Urothelium cell line (cell line): ENCODE data around the gene PDSS2.
"Not testable (repeated sequence)": the region's sequence is repeated elsewhere in the genome, so short reads cannot be mapped to it uniquely, and the experiment has no call there.

Experiments used
- DNase-seq: peaks from one replicate; pipeline ENCODE4 v3.0.0; 2011; ENCODE audit warnings: low spot score, mixed read lengths
- FAIRE-seq: peaks from 2 replicates; lab custom pipeline; 2011; peaks lifted over from hg19 to GRCh38; lab: Jason Lieb, UNC

Gene PDSS2

DNA sequence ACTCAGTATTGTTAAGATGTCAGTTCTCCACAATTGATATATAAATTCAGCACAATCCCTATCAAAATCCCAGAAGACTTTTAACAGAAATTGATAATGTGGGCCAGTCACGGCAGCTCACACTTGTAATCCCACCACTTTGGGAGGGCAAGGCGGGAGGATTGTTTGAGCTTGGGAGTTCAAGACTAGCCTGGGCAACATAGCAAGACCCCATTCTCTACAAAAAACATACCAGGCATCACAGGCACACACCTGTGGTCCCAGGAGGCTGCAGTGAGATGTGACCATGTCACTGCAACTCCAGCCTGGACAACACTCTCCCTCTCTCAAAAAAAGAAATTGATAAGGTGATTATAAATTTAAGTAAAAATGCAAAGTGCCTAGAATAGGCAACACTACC is 90.9 kb downstream of the PDSS2 start:
- DNase-seq (no peak), FAIRE-seq (no peak)

DNA sequence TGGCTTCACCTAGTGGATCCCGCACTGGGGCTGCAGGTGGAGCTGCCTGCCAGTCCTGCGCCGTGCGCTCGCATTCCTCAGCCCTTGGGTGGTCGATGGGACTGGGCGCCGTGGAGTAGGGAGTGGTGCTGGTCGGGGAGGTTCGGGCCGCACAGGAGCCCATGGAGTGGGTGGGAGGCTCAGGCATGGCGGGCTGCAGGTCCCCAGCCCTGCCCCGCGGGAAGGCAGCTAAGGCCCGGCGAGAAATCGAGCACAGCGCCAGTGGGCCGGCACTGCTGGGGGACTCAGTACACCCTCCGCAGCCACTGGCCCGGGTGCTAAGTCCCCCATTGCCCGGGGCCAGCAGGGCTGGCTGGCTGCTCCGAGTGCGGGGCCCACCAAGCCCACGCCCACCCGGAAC is 95.2 kb downstream of the PDSS2 start:
- DNase-seq, FAIRE-seq: not testable (repeated sequence)

DNA sequence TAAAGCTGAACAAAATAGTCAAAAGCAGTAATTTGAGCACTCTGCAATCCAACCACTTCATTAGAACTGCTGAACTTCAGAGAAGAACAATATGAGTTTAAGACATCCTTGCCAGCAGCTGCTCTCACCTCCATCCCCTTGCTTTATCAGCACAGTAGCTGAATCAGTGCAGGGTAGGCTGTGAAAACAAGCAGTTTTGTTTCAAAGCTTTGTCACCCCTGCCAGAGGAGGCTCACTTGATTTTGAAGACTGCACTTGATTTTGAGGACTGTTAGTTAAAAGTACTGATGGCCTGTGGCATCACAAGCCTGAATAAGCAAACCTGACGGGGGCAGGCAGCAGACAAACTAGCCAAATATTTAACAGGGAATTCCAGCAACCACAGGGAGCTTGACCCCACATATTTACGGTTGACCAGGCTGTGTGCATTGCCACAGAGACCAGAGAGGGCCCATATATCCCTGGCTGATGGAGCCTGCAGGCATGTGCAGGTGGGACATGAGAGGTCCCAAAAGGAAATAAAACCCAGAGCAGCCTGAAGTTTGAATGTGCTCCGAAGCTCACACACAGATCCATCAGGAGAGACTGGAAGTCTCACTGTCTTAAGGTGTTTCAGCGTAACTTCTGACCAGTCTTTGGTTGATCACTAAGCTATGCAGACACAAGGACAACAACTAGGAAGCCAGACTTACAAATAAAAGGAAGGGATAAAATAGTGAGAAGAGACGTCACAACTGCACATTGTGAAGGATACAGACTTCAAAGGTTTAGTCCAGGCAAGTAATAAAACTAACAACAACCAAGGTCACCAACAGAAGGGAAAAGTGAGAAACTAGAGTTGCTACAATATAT is 97.4 kb downstream of the PDSS2 start:
- peak; percentile 2 for DNase-seq
- FAIRE-seq = no peak

DNA sequence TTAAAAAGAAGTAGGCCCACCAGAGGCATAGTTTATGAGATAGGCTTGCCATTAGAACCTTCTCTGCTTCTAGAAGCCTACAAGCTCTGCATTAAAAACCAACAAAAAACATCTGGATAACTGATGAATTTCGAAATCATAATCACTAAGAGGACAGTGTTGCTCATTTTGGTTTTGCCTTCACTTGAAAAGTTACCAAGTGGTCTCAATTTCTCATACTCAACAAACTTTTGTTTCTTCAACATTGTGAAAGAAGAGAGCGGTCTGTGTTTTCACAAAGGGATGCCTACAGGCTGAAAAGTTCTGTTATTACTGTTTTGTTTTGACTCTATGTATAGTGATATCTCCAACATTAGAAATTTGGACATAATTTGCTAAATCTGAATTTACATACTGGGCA is 98.9 kb downstream of the PDSS2 start:
- DNase-seq (no peak), FAIRE-seq (no peak)

DNA sequence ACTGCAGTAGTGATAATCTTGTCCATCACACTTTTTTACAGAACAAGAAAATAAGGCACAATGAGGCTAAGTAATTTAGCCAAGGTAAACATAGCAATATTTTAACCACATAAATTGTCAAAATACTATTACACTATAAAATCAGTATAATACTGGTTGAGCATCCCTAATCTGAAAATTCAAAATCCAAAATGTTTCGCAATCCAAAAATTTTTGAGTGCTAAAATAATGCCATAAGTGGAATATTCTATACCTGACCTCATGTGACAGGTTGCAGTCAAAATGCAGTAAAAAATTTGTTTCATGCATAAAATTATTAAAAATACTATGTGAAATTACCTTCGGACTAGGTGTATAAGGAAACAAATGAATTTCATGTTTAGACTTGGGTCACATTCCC is 101.5 kb downstream of the PDSS2 start:
- DNase-seq (no peak), FAIRE-seq (no peak)

DNA sequence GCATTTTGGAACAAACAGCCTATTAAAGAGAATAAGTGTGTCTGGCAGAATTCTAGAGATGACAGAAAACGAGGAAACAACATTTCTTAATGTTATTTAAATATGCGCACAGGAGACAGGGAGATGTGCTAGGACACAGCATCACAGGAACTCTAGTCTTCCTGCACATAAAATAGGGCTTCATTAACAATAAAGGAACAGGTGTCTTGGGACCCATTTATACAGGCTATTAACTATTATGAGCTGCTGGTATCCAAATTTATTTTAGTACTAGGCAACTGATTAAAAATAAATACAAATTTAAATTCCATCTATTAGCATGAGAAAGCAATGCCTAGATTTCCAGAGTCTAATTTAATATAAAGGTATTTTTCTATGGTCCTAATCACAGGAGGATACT is 102.3 kb downstream of the PDSS2 start:
- no peak for DNase-seq
- FAIRE-seq = no peak

DNA sequence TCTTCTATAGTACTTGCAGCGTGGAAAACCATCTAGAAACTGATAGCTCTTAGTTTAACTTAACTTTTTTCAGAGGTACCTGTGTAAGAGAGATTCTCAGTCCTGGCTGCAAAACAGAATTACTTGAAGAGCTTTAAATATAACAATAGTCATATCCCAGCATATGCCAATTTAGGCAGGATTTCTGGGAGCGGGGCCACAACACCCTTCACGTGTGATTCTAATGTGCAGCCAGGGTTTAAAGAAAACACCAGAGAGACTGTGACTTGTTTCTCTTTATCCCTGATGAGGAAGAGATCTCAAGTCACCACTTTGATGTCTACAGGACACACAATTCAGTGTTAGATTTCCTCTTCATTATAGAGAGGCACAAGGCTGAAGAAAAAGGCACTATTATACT is 103.7 kb downstream of the PDSS2 start:
- DNase-seq = no peak
- no peak for FAIRE-seq

DNA sequence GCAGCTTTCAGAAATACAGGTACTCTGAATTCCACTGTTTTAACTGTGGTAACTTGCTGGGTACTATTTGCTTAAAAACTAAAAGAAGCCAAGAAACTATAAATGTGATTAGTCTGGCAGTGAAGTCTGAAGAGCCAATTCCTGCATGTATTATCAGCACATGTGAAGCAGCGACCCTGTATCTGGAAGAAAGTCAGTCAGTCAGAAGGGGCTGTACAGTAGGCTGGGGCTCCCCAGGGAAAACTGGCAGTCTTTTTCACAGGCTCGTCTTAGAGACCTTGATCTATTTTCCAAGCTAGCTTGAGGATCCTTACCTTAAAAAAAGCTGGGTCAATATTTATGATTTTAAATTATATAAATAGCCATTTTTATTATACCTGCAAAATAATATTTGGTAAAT is 104.9 kb downstream of the PDSS2 start:
- DNase-seq = no peak
- FAIRE-seq = no peak

DNA sequence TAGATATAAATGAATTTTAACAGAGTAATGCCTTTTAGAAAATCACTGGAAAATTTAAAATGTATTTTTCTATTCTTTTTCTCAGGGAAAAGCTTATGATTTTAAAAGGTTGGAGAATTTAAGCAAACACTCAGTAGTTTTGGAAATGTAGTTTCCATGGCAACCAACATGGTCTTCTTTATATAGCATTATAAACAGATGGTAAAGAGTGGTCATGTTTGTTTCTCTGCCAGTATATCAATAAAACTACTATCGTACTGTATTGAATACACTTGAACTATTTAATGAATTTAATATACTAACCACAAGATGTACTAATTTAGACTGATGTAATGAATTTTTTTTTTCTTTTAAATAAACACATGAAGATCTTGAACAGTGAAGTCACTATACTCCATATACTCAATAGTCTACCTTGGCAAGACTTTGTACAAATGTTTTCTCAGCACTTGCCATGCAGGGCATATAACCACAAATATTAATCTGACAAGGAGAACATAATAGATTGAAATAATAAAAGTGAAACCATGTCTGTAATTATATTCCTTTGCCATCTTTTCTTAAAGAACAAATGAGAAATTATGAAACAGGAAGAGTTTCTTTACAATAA is 105.5 kb downstream of the PDSS2 start:
- no peak for DNase-seq
- no peak for FAIRE-seq

DNA sequence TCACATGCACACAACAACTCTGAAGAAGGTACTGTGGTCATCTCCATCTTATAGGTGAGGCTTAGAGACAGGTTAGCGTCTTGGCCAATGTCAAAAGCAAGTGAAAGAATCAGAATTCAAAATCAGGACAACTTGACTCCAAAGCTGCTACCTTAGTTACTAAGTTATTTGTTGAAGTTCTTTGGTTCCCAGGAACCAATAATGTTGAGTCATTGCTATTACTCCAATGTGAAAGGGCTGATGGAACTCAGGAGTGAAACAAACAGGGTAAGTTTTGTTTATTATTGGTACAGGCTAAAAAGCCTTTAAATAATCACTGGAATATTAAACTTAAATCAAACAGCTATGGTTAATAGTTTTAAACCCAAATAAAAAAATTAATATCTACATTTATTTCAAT is 111.1 kb downstream of the PDSS2 start:
- FAIRE-seq (no peak), DNase-seq (no peak)

DNA sequence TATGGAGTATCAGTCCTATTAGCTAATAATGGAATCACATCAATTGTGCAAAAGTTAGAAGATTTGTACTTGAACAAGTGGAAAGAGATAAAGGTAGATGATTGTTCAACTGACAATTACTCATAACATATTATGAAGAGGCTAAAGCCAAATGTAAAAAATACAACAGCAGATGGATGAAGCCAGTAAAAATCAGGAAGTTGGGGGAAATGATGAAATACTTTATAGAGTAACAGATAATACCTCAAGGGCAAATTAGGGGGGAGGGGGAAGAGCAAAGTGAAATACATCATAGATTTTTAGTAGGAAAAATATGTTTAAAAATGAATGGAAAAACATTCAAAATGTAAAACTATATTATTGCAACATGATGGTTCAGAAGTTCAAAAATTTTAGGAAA is 114.0 kb downstream of the PDSS2 start:
- DNase-seq (no peak), FAIRE-seq (no peak)

DNA sequence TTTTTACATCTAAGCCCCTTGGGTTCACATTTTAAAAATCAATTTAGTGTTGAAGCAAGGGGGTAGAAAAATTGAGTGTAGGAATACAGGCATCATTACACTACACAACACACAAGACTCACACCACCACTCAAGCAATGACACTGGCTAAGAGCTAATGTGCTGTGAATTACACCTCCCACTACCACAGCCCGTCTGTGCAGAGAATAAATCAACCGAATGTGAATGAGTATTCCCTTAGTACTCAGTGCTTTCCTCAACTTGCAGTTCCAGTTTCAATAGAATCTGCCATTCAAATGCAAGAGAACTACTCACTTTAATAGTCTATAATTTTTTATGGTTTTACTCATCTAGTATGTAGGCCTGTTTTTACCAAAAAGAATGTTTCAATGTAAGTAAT is 114.4 kb downstream of the PDSS2 start:
- DNase-seq (no peak), FAIRE-seq (no peak)

DNA sequence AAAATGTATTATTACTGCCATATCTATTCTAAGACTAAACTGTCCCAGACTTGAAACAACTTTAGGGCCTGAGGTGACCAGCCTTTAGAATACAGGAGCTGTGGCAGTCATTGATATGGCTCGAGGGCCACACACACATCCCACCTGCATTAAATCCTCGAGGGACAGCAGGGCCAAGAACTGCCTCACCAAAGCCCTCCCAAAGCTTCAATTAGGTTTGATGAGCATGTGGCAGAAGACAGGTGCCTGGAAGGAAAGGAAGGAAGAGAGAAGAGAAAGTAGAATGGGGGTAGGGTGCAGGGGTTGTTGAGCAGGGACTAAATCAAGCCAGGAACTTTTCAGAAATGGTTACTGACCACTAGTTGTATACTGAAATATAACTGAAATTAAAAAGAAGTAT is 115.0 kb downstream of the PDSS2 start:
- DNase-seq (no peak), FAIRE-seq (no peak)

DNA sequence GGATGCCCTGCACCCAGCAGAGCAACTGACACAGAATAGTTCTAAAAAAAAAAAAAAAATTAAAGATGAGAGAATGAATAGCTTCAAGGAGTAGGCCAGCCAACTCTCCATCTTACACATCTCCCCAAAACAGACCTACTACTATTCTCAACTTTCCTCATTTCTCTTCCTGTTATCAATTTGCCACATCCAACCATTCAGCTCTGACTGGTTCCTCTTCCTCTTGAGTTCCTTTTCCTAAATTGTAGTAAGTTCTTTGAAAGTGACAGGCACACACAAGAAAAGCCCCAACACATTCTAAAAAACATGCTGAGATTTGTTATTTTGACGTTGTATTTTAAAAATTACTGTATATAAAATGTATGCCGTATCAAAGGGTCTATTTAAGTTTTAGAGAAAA is 117.2 kb downstream of the PDSS2 start:
- FAIRE-seq = no peak

DNA sequence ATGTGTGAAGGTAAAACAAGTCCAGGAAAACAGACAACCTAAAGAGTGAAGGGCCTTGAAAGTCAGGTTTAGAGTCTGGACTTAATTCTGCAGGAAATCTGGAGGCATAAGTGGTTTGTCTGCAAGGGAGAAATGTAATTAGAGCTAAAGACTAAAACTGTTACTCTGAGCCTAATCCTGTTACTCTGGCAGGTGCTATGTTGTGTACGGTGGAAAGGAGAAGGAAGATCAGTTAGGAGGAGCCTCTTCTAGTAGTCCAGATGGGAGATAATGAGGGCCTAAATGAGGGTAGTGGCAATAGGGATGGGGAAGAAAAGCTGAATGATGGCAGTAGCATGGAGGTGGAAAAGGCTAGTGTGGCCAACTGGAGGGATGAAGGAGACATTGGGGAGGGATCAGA is 118.5 kb downstream of the PDSS2 start:
- no peak for DNase-seq
- FAIRE-seq = no peak

More for the DNA sequence above, 117.2 kb downstream of the PDSS2 start:
- no peak for DNase-seq

DNA sequence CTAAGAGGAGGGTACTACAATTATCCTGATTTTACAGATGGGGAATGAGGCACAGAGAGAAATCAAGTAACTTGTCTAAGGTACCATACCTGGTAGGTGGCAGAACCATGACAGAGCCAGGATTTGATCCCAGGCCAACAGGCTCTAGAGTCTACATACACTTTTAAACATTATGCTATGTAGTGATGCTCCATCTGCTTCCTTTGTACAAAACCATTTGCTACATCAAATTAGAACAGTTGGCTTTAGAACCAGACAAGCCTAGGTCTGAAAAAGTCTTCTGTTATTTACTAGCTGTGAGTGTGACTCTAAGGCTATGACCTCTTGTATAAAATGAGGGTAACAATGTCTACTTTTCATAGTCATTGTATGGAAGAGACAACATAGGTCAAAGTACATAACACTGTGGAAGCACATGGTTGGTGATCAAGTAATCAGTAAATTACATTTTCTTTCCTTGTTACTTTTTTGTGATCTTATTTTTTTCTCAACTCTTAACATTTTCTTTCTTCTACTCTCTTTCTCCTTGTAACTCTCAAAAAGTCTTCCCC is 122.1 kb downstream of the PDSS2 start:
- DNase-seq (no peak), FAIRE-seq (no peak)

DNA sequence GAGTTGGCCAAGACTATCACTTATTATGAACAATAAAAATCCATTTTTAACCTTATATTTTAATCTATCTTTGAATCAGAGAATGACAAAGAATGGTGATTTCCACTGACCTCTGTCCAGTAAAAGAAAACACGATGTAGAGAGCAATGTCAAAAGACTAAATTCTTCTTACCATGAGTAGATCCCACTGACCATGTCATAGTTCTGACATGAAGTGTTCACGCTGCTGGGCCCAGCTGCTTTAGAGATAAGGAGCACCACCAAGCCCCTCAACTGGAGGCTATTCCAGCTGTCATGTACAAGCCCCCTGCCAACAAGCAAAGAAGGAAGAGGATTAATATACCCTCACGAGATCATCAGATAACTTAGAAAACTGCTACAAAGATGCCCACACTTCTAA is 125.3 kb downstream of the PDSS2 start:
- FAIRE-seq (no peak), DNase-seq (no peak)

DNA sequence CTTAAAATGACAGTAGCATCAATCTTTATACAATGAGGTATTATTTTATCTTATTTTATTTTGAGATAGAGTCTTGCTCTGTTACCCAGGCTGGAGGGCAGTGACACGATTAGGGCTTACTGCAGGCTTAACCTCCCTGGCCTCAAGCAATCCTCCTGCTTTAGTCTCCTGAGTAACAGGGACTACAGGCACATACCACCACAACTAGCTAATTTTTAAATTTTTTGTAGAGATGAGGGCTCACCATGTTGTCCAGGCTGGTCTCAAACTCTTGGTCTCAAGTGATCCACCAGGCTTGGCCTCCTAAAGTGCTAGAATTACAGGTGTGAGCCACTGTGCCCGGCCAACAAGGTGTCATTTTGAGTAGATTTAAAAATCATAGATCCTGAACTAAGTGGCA is 125.9 kb downstream of the PDSS2 start:
- no peak for DNase-seq
- no peak for FAIRE-seq

DNA sequence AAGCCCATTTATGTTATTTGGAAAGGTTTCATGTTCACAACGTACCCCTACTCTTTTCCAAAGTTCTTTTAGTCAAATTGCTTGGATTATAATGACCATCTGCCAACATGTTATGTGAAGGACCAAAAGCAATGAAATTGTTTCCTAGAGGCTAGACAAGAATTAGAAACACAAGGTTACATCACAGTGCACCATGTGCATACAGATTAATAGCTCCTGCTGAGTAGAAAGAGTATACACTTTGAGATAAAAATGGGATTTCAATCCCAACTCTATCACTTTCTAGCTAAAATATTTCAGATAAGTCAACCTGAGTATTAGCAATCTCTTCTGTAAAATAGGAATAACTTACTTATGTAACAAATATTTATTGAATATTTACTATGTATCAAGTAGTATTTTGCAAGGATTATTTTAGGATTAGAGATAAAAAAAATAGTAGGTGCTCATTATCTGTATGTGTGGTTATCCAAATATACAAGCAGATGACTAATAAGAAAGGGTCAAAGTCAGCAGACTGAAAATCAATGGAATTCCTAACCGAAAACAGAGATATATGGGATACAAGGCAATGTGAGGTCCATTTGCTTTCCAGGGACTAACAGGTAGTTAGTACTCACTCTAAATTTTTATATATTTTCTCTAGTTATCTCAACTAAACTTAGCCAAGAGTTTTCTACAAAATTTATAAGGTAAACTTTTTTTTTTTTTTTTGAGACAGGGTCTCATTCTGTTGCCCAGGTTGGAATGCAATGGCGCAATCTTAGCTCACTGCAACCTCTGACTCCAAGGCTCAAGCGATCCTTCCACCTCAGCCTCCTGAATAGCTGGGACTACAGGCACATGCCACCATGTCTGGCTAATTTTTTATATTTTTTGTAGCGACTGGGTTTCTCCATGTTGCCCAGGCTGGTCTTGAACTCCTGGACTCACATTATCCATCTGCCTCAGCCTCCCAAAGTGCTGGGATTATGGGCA is 127.7 kb downstream of the PDSS2 start:
- FAIRE-seq (no peak), DNase-seq (no peak)

DNA sequence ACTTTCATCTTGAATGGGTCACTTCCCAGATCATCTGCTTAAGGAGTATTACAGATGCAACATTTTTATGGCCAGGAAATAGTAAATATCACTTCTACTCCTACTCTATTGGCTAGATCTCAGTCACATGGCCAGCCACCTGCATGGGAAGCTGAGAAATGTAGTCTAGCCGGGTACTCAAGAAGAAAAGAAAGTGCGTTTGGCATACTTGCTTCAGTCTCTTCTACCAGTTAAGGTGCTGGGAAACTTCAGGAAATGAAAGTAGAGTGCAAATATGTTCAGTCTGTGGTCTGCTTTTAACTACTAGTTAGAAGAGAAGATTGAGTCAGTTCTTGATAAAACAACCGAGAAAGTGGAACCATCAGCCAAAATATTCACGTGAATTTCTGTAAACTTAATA is 129.2 kb downstream of the PDSS2 start:
- FAIRE-seq = no peak
- no peak for DNase-seq
